GM21390 (cell line): ENCODE measurements around the gene KCTD6.

Source experiments
- ATAC-seq: cut with Tn5 transposase; IDR thresholded peaks from one replicate; pipeline ENCODE4 v1.9.1; 2021; ENCODE audit not compliant: unreplicated experiment

Gene KCTD6

GRCh38 chr3:58551636-58552180 lies 59.8 kb downstream of the KCTD6 start:
- no peak for ATAC-seq
